Caki2 (cell line): ENCODE measurements around the gene TBC1D9B. TPM values are rescaled to one million over a fixed set of nuclear protein-coding genes. Genes with fewer than 3 reads are reported as not detected.

Source experiments
- DNase-seq: peaks from one replicate; pipeline ENCODE4 v3.0.0-alpha.2; 2015; ENCODE audit warnings: low read depth
- in situ Hi-C: cut with HindIII; loops from 2 replicates; pipeline ENCODE4 v1.10.0; 2016; ENCODE audit warnings: low sequenced_read_pairs, low pct_unique_long_range_greater_than_20kb, mixed read lengths
- total RNA-seq: library from RNA; depleted of rRNA; stranded (reverse); fragments of >200 nt; shearing (Covaris generic); gene quantifications from 2 replicates; pipeline ENCODE4 v1.2.3, GENCODE V29; 2014; ENCODE audit warnings: low replicate concordance

The TBC1D9B gene
- total RNA-seq, 1 experiment from 2014 or later = 87.3 TPM

- no peak for DNase-seq
- in situ Hi-C loops = no loop called here
Observed at GRCh38 chr5:179890751-179891682, 16.7 kb downstream of the TBC1D9B start.

GRCh38 chr5:179889885-179890284, 17.8 kb downstream of the TBC1D9B start:
- DNase-seq = no peak
- in situ Hi-C loops = no loop called here

DNA sequence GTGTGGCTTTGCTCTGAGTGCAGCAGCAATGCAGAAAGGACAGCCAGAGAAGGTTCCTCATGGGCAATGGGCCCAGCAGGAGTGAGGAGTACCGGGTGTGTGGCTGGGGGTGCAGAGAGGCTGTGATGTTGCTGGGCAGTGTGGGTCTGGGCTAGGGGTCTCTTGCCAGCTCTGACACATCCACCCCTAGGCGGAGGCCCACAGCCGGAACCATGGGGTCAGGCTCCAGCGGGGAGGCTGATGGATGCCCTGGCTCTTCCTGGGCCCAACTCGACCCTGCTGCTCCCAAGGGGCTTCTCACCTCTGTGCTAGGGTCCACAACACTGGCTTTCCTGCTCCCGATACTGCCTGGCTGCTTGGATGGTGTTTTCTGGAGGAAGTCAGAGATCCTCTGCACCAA, 19.9 kb downstream of the TBC1D9B start:
- DNase-seq = no peak
- in situ Hi-C loops = no loop called here

GRCh38 chr5:179887095-179887494, 20.6 kb downstream of the TBC1D9B start:
- in situ Hi-C loops = no loop called here
- DNase-seq = no peak

GRCh38 chr5:179886190-179886911, 21.3 kb downstream of the TBC1D9B start:
- no peak for DNase-seq

DNA sequence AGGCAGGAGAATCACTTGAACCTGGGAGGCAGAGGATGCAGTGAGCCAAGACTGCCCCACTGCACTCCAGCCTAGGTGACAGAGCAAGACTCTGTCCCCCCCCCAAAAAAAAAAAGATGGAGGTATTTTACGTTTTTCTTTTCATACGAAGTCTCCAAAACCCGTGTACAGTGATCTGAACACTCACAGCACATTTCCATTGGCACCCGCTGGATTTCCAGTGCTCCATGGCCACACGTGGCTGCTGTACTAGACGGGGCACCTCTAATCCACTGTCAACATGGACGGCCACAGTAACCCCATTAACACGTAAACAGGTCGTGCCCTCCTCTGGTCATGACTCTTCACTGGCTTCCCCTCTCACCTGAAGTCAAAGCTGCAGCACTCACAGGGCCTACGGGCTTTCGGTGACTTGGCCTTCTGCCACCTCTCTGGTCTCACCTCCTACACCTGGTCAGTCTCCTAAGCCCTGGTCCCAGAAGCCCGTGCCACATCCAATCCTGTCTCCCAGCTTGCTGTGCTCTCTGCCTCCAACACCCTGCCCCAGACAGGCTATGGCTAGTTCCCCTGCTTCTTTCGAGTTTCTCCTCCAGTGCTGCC, 22.1 kb downstream of the TBC1D9B start:
- in situ Hi-C loops = no loop called here
- DNase-seq = no peak

More at GRCh38 chr5:179886190-179886911, 21.3 kb downstream of the TBC1D9B start:
- in situ Hi-C loops = no loop called here

- in situ Hi-C loops = no loop called here
- DNase-seq = no peak
Observed at GRCh38 chr5:179883163-179883562, 24.5 kb downstream of the TBC1D9B start.

DNA sequence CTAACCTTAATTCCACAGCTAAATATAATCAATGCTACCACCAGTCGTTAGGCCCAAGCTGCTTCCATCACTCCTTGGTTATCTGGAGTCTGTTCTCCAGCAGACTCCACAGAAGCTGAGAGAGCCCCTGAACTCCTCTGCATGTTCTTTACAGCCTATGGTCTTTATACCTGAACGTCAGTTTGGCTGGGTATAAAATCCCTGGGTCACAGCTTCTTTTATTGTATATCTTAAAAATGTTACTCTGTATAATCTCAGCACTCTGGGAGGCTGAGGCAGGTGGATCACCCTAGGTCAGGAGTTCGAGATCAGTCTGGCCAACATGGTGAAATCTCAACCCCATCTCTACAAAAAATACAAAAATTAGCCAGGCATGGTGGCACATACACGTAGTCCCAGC, 25.4 kb downstream of the TBC1D9B start:
- in situ Hi-C loops = no loop called here

DNA sequence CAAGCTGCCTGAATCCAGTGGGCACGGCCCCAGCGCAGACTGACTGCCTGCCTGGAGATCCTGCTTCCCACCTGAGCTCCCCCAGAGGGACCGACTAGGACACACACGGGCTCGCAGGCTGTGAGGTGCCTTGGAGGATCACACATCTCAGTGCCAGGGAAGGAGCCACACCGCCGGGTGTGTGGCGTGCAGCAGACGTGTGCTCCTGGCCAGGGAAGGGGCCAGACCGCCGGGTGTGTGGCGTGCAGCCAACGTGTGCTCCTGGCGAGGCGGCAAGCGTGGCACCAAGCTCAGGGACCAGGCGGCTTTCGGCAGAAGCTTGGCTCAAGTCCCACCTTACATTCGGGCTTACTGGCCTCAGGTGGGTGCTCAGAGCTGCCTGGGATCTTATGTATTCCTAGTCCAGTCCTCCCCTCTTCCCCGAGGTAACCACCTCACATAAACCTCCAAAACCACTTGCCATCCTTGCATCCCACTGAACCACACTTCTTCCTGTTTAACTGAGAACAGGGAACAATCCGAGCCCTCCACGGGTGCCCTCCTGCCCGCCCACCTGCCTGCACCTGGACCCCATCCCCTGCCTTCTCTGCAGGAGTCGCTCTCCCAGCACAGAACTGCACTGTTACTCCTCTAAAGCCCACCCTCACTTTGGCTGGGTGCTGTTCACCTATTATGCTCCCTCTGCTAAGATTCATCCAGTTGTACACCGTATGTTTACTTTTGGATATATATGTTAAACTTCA, 26.7 kb downstream of the TBC1D9B start:
- no peak for DNase-seq
- in situ Hi-C loops = no loop called here

More for the DNA sequence above, 25.4 kb downstream of the TBC1D9B start:
- no peak for DNase-seq

DNA sequence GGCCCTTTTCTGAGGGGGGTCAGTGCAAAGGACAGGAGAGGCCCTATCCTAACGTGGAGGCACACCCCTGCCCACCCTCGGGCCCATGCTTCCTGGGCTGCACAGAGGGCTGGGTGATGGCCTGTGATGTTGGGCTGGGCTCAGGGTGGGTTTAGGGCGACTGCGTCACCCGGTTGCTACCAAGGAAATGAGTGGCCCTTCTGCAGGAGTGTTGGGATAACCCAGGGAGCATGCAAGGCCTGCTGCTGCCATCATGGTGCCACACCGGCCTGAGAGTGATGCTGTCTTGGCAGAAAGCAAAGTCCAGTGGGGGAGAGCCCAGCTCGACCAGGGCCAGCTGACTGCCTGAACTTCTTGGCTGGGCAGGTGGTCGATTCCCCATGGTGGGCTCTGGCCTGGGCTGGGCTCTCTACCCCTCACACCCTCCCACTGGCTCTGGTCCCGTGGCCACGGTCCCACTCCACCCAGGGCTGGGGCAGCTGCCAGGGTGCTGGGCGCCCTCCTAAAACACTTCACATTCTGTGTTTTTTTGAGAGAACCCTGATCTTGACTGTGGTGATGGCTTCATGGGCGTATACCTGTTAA, 27.5 kb downstream of the TBC1D9B start:
- DNase-seq = no peak
- in situ Hi-C loops = no loop called here

DNA sequence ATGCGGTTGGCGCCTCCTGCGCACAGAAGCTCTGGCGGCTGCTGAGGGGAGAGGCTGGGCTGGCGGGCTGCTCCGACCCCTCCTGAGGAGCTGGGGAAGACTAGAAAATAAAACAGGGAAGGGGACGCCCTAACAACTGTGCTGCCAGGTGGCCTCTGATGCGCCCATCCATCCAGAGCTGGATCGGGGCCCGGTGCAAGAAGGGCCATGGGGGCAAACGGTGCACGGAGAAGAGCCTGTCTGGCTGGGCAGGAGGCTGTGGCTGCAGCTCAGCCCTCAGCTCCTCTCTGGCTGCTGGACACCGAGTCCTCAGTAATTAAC, 28.0 kb downstream of the TBC1D9B start:
- in situ Hi-C loops = no loop called here
- no peak for DNase-seq

DNA sequence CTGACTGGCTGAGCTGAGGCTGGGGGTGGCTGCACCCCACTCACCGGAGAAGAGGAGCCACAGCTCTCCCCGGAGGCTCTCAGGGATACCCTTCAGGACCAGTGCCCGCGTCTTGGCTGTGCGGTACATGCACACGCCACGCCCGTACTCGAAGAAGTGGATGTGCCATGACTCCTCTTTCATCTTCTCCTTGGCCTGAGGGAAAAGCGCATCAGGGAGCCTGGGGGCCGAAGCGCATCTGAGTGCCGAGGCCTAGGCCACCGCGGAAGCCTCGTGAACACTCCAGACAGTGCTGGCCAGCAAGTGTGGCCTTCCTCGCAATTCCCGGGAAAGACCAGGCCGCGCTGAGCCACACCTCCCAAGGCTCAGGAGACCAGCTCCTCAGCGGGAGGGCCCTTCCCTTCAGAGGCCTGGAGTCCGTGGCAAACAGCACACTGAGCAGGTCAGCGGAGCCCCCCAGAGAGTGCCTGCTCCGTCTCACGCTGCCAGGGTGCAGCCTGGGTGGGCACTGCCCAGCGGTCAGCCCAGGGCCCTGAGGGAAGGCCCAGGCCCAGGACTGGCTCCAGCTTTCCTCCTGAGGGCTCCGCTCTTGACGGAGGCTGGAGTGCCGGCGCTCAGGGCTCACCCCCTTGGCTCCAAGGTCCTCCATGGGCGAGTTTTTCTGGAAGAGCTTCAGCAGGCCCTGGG, 28.6 kb downstream of the TBC1D9B start:
- DNase-seq = no peak
- in situ Hi-C loops = no loop called here

DNA sequence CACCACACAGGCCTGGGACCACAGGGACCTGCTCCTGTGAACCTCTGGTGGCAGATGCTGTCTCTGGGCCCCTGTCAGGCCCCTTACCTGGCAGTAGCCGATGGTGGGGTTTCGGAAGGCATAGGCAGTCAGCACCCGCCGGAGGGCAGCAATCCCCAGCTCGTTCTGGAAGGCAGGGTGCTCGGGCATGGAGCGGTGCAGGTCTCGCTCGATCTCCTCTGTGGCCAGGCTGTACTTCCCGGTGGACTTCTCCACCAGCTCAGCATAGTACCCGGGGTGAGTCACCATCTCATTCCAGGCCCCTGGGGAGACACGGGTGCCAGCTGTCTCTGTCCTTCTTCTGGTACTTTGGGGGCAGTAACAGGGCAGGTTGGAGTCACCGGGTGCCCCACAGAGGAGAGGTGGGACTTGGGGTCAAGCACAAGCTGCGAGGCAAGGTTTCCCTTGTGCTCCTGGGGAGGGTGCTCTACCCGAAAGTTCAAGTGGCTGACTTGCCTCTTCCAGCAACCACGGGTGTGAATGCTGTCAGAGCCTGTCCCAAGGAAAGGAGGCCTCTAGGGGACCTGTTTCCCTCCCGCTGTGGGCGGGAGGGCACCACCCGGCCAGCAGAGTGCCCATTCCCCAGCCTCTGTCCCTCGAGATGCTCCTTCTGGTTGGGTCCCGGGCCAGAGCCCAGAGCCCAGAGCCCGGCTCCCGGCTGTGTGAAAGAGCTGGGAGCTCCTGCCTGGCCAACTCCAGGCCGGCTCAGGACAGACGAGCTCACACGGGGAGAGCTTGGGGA, 29.3 kb downstream of the TBC1D9B start:
- DNase-seq = no peak
- in situ Hi-C loops = no loop called here

DNA sequence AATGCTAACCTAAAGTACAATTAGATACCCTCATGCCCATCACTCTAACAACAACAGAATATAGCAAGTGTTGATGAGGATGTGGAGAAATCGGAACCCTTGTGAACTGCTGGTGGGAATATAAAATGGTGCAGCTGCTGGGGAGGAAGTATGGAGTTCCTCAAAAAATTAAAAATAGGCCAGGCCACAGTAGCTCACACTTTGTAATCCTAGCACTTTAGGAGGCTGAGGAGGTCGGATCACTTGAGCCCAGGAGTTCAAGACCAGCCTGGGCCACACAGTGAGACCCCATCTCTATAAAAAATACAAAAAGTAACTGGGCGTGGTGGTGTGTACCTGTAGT, 31.1 kb downstream of the TBC1D9B start:
- no peak for DNase-seq
- in situ Hi-C loops = no loop called here

- in situ Hi-C loops = no loop called here
- no peak for DNase-seq
Observed at GRCh38 chr5:179875741-179876609, 31.7 kb downstream of the TBC1D9B start.

- no peak for DNase-seq
- in situ Hi-C loops = no loop called here
Observed at GRCh38 chr5:179874536-179875292, 33.0 kb downstream of the TBC1D9B start.
